PC-9 (cell line): ENCODE measurements around the gene NUTM1.

ENCODE experiments used
- CTCF ChIP-seq: fragments of 200-600 bp; sonication (generic); conservative IDR thresholded peaks from 2 replicates; pipeline ENCODE4 v1.6.1; 2017; ENCODE audit warnings: mixed run types, antibody characterized with exemption, mild to moderate bottlenecking, moderate library complexity
- EZH2 ChIP-seq: fragments of 200-600 bp; sonication (generic); IDR thresholded peaks from 2 replicates; pipeline ENCODE4 v1.8.0; 2017; ENCODE audit warnings: antibody characterized with exemption, low read depth

GRCh38 chr15:34311563-34311962 is 31.6 kb upstream of the NUTM1 start:
- TF ChIP-seq CTCF, result no peak
- no peak for TF ChIP-seq EZH2
